Measurements from ENCODE around the gene HTT.
A peak's percentile ranks its signal among the peaks of the same experiment; 100 is the strongest.
"Not testable (repeated sequence)": the region's sequence is repeated elsewhere in the genome, so short reads cannot be mapped to it uniquely, and the experiment has no call there.

HTT gene

GRCh38 chr4:3085948-3086670 lies 11.6 kb downstream of the HTT start:
- DNase-seq: no peak

GRCh38 chr4:3087115-3087797 lies 12.8 kb downstream of the HTT start:
- DNase-seq: no peak

- no peak for DNase-seq
Measured at GRCh38 chr4:3091464-3091863, 17.0 kb downstream of the HTT start.

GRCh38 chr4:3094701-3095100 lies 20.2 kb downstream of the HTT start:
- DNase-seq: not testable (repeated sequence)

GRCh38 chr4:3096202-3096601 lies 21.7 kb downstream of the HTT start:
- no peak for DNase-seq

- DNase-seq: no peak
Measured at GRCh38 chr4:3098346-3098745, 23.9 kb downstream of the HTT start.

- DNase-seq: peak; percentile 82
Measured at GRCh38 chr4:3106339-3107186, 32.1 kb downstream of the HTT start.

GRCh38 chr4:3107271-3107670 lies 32.8 kb downstream of the HTT start:
- no peak for DNase-seq

- DNase-seq: no peak
Measured at GRCh38 chr4:3107691-3108121, 33.2 kb downstream of the HTT start.

GRCh38 chr4:3108211-3108610 lies 33.7 kb downstream of the HTT start:
- DNase-seq: no peak

GRCh38 chr4:3111461-3111860 lies 37.0 kb downstream of the HTT start:
- DNase-seq: no peak

- DNase-seq: no peak
Measured at GRCh38 chr4:3112201-3112600, 37.7 kb downstream of the HTT start.

GRCh38 chr4:3112609-3113469 lies 38.4 kb downstream of the HTT start:
- DNase-seq: no peak

- no peak for DNase-seq
Measured at GRCh38 chr4:3114377-3114776, 39.9 kb downstream of the HTT start.

GRCh38 chr4:3115637-3116270 lies 41.3 kb downstream of the HTT start:
- DNase-seq: no peak

- no peak for DNase-seq
Measured at GRCh38 chr4:3116955-3117354, 42.5 kb downstream of the HTT start.

- DNase-seq: no peak
Measured at GRCh38 chr4:3118312-3118711, 43.8 kb downstream of the HTT start.

- no peak for DNase-seq
Measured at GRCh38 chr4:3119464-3119863, 45.0 kb downstream of the HTT start.

- DNase-seq: no peak
Measured at GRCh38 chr4:3121110-3121509, 46.6 kb downstream of the HTT start.

- DNase-seq: no peak
Measured at GRCh38 chr4:3121596-3121995, 47.1 kb downstream of the HTT start.

GRCh38 chr4:3122081-3122563 lies 47.6 kb downstream of the HTT start:
- DNase-seq: no peak

- DNase-seq: no peak
Measured at GRCh38 chr4:3123181-3123671, 48.7 kb downstream of the HTT start.
